Glutamatergic neuron (in vitro differentiated cells): Measurements from ENCODE around the gene TPPP3. TPM values are rescaled to one million over a fixed set of nuclear protein-coding genes. Genes with fewer than 3 reads are reported as not detected.

Source experiments
- DNase-seq: peaks from one replicate; pipeline ENCODE4 v3.0.0; 2022
- H3K27ac Mint-ChIP-seq: one replicate; pipeline ENCODE4 v1.8.0; 2020; ENCODE audit warnings: mild to moderate bottlenecking, mixed read lengths, inconsistent platforms; ENCODE audit not compliant: unreplicated experiment
- H3K27me3 Mint-ChIP-seq: one replicate; pipeline ENCODE4 v1.8.0; 2020; ENCODE audit warnings: mild to moderate bottlenecking, moderate library complexity, mixed read lengths, inconsistent platforms; ENCODE audit not compliant: unreplicated experiment
- H3K36me3 Mint-ChIP-seq: one replicate; pipeline ENCODE4 v1.8.0; 2020; ENCODE audit warnings: mild to moderate bottlenecking, mixed read lengths, inconsistent platforms; ENCODE audit not compliant: unreplicated experiment
- H3K4me1 Mint-ChIP-seq: one replicate; pipeline ENCODE4 v1.8.0; 2020; ENCODE audit warnings: mild to moderate bottlenecking, low read depth, mixed read lengths, inconsistent platforms; ENCODE audit not compliant: unreplicated experiment
- H3K4me3 Mint-ChIP-seq: one replicate; pipeline ENCODE4 v1.8.0; 2020; ENCODE audit warnings: mild to moderate bottlenecking, mixed read lengths, inconsistent platforms; ENCODE audit not compliant: unreplicated experiment
- H3K9me3 Mint-ChIP-seq: one replicate; pipeline ENCODE4 v1.8.0; 2020; ENCODE audit warnings: mild to moderate bottlenecking, moderate library complexity, mixed read lengths, inconsistent platforms; ENCODE audit not compliant: unreplicated experiment
- total RNA-seq: library from RNA; stranded (reverse); fragmentation: NEBNext Ultra II Directional; extraction: Animal tissue kit (Norgen Biotek cat#: 25700); gene quantifications from one replicate; pipeline ENCODE4 v1.2.1, GENCODE V29; 2021; ENCODE audit not compliant: unreplicated experiment
- TF ChIP-seq, protein P1 (sequence below): fragments of 200-600 bp; sonication (generic); IDR thresholded peaks from one replicate; pipeline ENCODE4 v1.5.0; 2021; ENCODE audit not compliant: partially characterized antibody, unreplicated experiment

The TPPP3 gene
- total RNA-seq, 1 donor from 2014 or later: 21.7 TPM

DNA sequence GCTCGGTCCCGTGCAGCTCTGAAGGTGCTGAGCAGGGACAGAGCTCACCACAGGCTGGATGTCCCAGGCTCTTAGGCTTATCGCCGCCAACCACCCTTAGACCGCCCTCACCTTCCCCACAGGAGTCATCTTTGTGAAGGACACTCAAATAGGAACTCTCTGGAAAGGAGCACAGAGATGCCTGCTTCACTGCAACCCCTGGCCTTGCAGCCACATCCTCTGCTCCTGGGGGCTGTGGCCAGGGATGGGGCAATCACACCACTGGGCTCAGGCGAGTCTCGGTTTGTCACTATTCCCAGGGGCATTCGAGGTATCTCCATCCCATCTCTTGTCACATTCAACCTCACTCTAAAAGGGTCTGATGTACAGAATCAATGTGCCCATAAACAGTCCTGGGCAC, 12.0 kb upstream of the TPPP3 start:
- H3K27me3 Mint-ChIP-seq: peaks cover 8% of the 10 kb centered on the region
- peaks cover 2% of the 10 kb centered on the region for H3K4me1 Mint-ChIP-seq
- H3K4me3 Mint-ChIP-seq: no peak overlapping the region
- TF ChIP-seq, protein P1, sequence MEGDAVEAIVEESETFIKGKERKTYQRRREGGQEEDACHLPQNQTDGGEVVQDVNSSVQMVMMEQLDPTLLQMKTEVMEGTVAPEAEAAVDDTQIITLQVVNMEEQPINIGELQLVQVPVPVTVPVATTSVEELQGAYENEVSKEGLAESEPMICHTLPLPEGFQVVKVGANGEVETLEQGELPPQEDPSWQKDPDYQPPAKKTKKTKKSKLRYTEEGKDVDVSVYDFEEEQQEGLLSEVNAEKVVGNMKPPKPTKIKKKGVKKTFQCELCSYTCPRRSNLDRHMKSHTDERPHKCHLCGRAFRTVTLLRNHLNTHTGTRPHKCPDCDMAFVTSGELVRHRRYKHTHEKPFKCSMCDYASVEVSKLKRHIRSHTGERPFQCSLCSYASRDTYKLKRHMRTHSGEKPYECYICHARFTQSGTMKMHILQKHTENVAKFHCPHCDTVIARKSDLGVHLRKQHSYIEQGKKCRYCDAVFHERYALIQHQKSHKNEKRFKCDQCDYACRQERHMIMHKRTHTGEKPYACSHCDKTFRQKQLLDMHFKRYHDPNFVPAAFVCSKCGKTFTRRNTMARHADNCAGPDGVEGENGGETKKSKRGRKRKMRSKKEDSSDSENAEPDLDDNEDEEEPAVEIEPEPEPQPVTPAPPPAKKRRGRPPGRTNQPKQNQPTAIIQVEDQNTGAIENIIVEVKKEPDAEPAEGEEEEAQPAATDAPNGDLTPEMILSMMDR: no peak
- peaks cover 2% of the 10 kb centered on the region for H3K9me3 Mint-ChIP-seq
- no peak overlapping the region for H3K27ac Mint-ChIP-seq
- H3K36me3 Mint-ChIP-seq: no peaks in the 10 kb centered on the region
- no peak for DNase-seq

DNA sequence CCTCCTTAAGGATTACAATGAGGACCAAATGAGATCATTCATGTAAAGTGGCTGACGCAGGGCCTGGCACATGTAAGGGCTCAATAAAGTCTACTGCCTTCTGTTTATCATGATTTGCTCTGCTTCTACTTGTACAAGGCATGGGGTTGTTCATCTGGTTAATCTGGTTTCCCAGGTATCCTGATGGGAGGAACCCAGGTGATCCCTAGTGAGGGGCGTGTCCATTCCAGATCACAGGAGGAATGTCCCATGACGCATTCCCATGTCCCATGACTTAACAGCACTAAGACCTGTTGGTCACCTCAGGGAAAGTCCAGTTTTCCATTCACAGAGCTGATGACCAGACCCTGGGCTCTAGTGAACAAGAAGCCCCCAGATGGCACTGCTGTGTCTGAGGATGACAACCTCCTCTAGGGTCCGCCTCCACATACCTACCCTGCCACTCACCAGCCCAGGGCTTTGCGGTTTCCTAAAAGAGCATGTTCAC, 11.5 kb upstream of the TPPP3 start:
- H3K4me1 Mint-ChIP-seq: peaks cover 2% of the 10 kb centered on the region
- H3K36me3 Mint-ChIP-seq: no peaks in the 10 kb centered on the region
- peaks cover 2% of the 10 kb centered on the region for H3K9me3 Mint-ChIP-seq
- H3K4me3 Mint-ChIP-seq: no peak overlapping the region
- DNase-seq: no peak
- TF ChIP-seq, protein P1: no peak
- H3K27ac Mint-ChIP-seq: no peak overlapping the region
- peaks cover 8% of the 10 kb centered on the region for H3K27me3 Mint-ChIP-seq

DNA sequence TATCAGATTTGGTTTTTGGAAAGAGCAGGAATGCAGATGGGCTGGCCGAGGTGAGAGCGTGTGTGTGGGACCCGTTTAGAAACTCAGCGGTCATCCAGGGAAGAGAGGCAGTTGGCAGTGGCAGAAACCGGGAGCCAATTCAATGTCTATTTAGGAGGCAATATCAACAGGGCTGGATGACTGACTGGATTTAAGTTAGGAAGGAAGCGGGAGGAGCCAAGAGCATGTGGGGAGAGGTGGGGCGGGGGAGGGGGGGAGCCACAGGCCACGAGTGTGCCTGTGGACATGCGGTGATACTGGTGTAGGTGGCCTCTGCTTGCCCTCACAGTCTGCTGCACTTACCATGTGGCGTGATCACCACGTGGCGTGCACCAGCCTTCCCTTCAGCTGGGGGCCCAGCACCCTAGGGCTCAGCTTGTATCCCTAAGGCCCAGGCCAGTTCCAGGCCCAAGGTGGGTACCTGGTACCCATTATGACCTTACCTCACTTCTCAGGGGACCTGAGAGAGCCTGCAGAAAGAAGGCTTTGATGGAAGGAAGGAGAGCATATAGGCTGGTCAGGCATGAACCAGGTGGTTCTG, 10.8 kb upstream of the TPPP3 start:
- H3K27me3 Mint-ChIP-seq: peaks cover 8% of the 10 kb centered on the region
- H3K4me1 Mint-ChIP-seq: peaks cover 2% of the 10 kb centered on the region
- H3K36me3 Mint-ChIP-seq: no peaks in the 10 kb centered on the region
- no peak overlapping the region for H3K27ac Mint-ChIP-seq
- no peak for DNase-seq
- H3K9me3 Mint-ChIP-seq: peaks cover 2% of the 10 kb centered on the region
- no peak overlapping the region for H3K4me3 Mint-ChIP-seq
- TF ChIP-seq, protein P1: no peak

DNA sequence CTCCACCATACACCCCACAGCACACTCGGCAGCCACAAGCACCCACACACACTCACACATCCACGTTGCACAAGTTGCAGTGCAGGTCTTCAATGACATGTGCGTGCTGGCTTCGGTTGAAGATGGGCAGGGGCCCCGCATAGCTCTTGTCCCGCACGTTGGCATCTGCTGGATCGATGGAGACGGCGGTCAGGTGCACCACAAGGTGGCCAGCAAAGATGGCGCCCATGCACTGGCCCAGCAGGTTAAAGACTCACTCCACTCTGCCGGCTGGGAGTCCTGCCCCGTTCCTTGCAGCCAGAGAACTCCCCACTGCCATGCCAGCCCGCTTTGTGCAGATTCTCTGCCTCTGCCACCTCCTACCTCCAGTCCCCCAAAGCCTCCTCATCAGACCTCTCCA, 7.6 kb upstream of the TPPP3 start:
- no peak for DNase-seq
- Mint-ChIP-seq H3K27me3 (peaks cover 5% of the 10 kb centered on the region), H3K36me3 (no peaks in the 10 kb centered on the region), H3K27ac (no peak overlapping the region), H3K4me3 (no peak overlapping the region), H3K9me3 (peaks cover 2% of the 10 kb centered on the region), H3K4me1 (peaks cover 4% of the 10 kb centered on the region)
- TF ChIP-seq, protein P1: no peak
